Gastrocnemius medialis (tissue), 4 donors: ENCODE results near the gene YWHAB.

Source experiments
- CTCF ChIP-seq, 5 experiments: fragments of 450-650 bp in 3 of 5; fragments of 200-600 bp in 2 of 5; sonication (generic) in 2 of 5; IDR thresholded peaks in 4 of 5; conservative IDR thresholded peaks in 1 of 5; 1 replicate in 4 of 5; 2 replicates in 1 of 5; pipeline ENCODE4 v1.5.1; 2016 to 2019; ENCODE audit warnings: antibody characterized with exemption in 5 of 5, mild to moderate bottlenecking in 3 of 5, moderate library complexity in 3 of 5
- POLR2A ChIP-seq, 2 donors: fragments of 450-650 bp; IDR thresholded peaks; one replicate each; pipeline ENCODE4 v1.6.1; 2017; ENCODE audit warnings: antibody characterized with exemption in 2 of 2, mild to moderate bottlenecking in 2 of 2, moderate library complexity in 2 of 2

GRCh38 chr20:44896583-44896982 is 11.1 kb downstream of the YWHAB start:
- TF ChIP-seq CTCF (IDR thresholded peaks at IDR 0.05 in 4 of 5, conservative IDR thresholded peaks at IDR 0.05 in 1 of 5): no peak
- TF ChIP-seq POLR2A (IDR thresholded peaks at IDR 0.05): no peak
